Gastroesophageal sphincter (tissue), 3 donors: ENCODE measurements around the gene TPST1.

Experiments
- EP300 ChIP-seq: sonication (generic); formaldehyde crosslinking; IDR thresholded peaks from one replicate; pipeline ENCODE4 v1.6.1; 2017; ENCODE audit warnings: antibody characterized with exemption, mild to moderate bottlenecking
- POLR2A ChIP-seq, 2 donors: fragments of 450-650 bp; IDR thresholded peaks; one replicate each; pipeline ENCODE4 v1.6.1; 2017; ENCODE audit warnings: antibody characterized with exemption in 2 of 2, mild to moderate bottlenecking in 2 of 2, moderate library complexity in 1 of 2
- TF ChIP-seq, protein P1 (sequence below), 4 experiments: fragments of 200-600 bp in 2 of 4; fragments of 450-650 bp in 2 of 4; sonication (generic) in 1 of 4; IDR thresholded peaks; one replicate each; pipeline ENCODE4 v1.5.1; 2017 to 2019; ENCODE audit warnings: antibody characterized with exemption in 4 of 4, mild to moderate bottlenecking in 2 of 4, moderate library complexity in 2 of 4

DNA sequence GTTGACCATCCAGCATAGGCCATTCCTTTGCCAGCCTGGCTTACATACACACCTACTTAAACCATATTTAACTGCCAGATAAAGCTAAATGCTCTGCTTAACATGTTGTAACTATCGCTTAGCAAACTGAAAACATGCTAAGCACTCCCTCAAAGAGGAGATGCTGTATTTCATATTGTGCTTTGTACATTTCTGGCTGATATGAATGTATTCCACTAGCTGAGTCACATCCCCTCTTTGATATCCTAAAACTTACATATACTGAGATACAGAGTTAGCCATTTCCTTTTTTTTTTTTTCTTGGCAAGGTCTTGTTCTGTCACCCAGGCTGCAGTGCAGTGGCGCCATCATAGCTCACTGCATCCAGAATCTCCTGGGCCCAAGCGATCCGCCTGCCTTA is 99.4 kb downstream of the TPST1 start:
- no peak for TF ChIP-seq EP300
- TF ChIP-seq, protein P1, sequence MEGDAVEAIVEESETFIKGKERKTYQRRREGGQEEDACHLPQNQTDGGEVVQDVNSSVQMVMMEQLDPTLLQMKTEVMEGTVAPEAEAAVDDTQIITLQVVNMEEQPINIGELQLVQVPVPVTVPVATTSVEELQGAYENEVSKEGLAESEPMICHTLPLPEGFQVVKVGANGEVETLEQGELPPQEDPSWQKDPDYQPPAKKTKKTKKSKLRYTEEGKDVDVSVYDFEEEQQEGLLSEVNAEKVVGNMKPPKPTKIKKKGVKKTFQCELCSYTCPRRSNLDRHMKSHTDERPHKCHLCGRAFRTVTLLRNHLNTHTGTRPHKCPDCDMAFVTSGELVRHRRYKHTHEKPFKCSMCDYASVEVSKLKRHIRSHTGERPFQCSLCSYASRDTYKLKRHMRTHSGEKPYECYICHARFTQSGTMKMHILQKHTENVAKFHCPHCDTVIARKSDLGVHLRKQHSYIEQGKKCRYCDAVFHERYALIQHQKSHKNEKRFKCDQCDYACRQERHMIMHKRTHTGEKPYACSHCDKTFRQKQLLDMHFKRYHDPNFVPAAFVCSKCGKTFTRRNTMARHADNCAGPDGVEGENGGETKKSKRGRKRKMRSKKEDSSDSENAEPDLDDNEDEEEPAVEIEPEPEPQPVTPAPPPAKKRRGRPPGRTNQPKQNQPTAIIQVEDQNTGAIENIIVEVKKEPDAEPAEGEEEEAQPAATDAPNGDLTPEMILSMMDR (IDR thresholded peaks at IDR 0.05) = no peak
- no peak for TF ChIP-seq POLR2A (IDR thresholded peaks at IDR 0.05)
